SK-N-SH treated with all-trans-retinoic acid at 6 μM for 48 hours (cell line): ENCODE data around the gene CNEP1R1.

Source experiments
- ATAC-seq: fragments of 200-7000 bp; cut with Tn5 transposase; 3 replicates; pipeline ENCODE4 v1.9.1; 2020; ENCODE audit warnings: mild to moderate bottlenecking, moderate library complexity
- PPARA ChIP-seq: fragments of 250-450 bp; sonication (Bioruptor Pico); IDR thresholded peaks from 2 replicates; pipeline ENCODE4 v1.5.0; 2020; ENCODE audit warnings: mild to moderate bottlenecking, borderline replicate concordance
- TSHZ2 ChIP-seq: fragments of 250-450 bp; sonication (Bioruptor Pico); IDR thresholded peaks from 2 replicates; pipeline ENCODE4 v1.5.0; 2020; ENCODE audit warnings: mild to moderate bottlenecking, moderate library complexity
- ZC3H10 ChIP-seq: fragments of 250-450 bp; sonication (Bioruptor Pico); IDR thresholded peaks from 2 replicates; pipeline ENCODE4 v1.5.1; 2021; ENCODE audit warnings: mild to moderate bottlenecking, moderate library complexity

Gene CNEP1R1

DNA sequence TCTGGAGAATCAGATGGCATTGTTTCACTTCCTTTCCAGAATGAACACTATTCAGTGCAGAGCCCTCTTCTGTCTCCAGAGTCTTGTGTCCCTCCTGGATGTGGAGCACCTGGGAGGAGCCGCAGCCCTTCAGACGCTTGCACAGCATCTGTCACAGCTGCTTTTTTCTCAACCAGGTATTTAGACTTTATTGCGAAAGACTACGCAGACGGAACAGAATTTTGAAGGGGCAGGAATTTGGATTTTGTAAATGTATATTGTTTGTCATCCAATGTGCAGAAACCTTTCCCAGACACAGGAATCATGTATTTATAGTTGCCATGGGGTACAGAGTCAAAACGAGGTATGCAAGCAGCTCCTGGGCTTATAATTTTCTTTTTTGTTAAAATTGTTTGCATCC lies 61.2 kb downstream of the CNEP1R1 start:
- TF ChIP-seq TSHZ2 (no peak), PPARA (CRISPR knock-in tag) (no peak), ZC3H10 (CRISPR knock-in tag) (no peak)
- no peak for ATAC-seq
